H1 (cell line): ENCODE measurements around the gene SCN11A. TPM values are rescaled to one million over a fixed set of nuclear protein-coding genes. Genes with fewer than 3 reads are reported as not detected.

Experiments used
- CTCF ChIA-PET: fragments of 300-600 bp; sonication (Branson Sonifier 250); formaldehyde crosslinking; loops from one replicate; lab custom pipeline; 2021; ENCODE audit not compliant: partially characterized antibody; lab: Charles Lee
- POLR2A ChIA-PET: fragments of 300-600 bp; sonication (Branson Sonifier 250); formaldehyde crosslinking; loops from one replicate; lab custom pipeline; 2021; ENCODE audit warnings: inconsistent platforms; ENCODE audit not compliant: partially characterized antibody; lab: Charles Lee
- DNase-seq, 2 experiments: peaks; one replicate each; pipeline versions ENCODE4 v3.0.0 to v3.0.0-alpha.2; 2010 to 2022; ENCODE audit warnings: low spot score in 2 of 2, low read depth in 1 of 2, mixed read lengths in 1 of 2
- FAIRE-seq: peaks from 2 replicates; lab custom pipeline; 2011; peaks lifted over from hg19 to GRCh38; lab: Jason Lieb, UNC
- H2AFZ ChIP-seq: 2 replicates; pipeline ENCODE4 v1.8.1; 2012; ENCODE audit warnings: low read length, inconsistent platforms
- H2AK5ac ChIP-seq: 2 replicates; pipeline ENCODE4 v1.6.1; 2013; ENCODE audit warnings: low read depth, low read length
- H2BK120ac ChIP-seq: replicated peaks from 2 replicates; pipeline ENCODE3; 2013; ENCODE audit warnings: low read depth, low read length, inconsistent platforms
- H2BK12ac ChIP-seq: 2 replicates; pipeline ENCODE4 v1.6.1; 2013; ENCODE audit warnings: low read depth, low read length
- H2BK15ac ChIP-seq: 2 replicates; pipeline ENCODE4 v1.6.1; 2013; ENCODE audit warnings: low read length
- H2BK20ac ChIP-seq: 2 replicates; pipeline ENCODE4 v1.6.1; 2013; ENCODE audit warnings: low read length
- H2BK5ac ChIP-seq: 2 replicates; pipeline ENCODE4 v1.6.1; 2013; ENCODE audit warnings: low read depth, low read length
- H3K14ac ChIP-seq: 2 replicates; pipeline ENCODE4 v1.6.1; 2013; ENCODE audit warnings: inconsistent platforms; ENCODE audit not compliant: insufficient read length
- H3K18ac ChIP-seq: 2 replicates; pipeline ENCODE4 v1.6.1; 2013; ENCODE audit warnings: low read length; ENCODE audit errors: extremely low read depth
- H3K23ac ChIP-seq: 2 replicates; pipeline ENCODE4 v1.6.1; 2013; ENCODE audit warnings: inconsistent platforms; ENCODE audit not compliant: insufficient read length
- H3K23me2 ChIP-seq: 2 replicates; pipeline ENCODE4 v1.6.1; 2013; ENCODE audit warnings: low read depth, low read length
- H3K27ac ChIP-seq: 2 replicates; pipeline ENCODE4 v1.6.1; 2011; ENCODE audit warnings: low read depth, low read length, inconsistent platforms
- H3K27me3 ChIP-seq, 4 experiments: replicated peaks in 1 of 4; 1 replicate in 1 of 4; 2 replicates in 3 of 4; pipeline versions ENCODE4 v1.6.1 to v1.8.1; 2011 to 2013; ENCODE audit warnings: low read length in 3 of 4, mild to moderate bottlenecking in 3 of 4, inconsistent platforms in 2 of 4, mixed read lengths in 2 of 4, moderate library complexity in 1 of 4; ENCODE audit not compliant: control insufficient read depth in 3 of 4, insufficient read depth in 3 of 4; ENCODE audit errors: extremely low read depth in 1 of 4
- H3K36me3 ChIP-seq, 4 experiments: 2 replicates each; pipeline versions ENCODE4 v1.6.1 to v1.8.1; 2011 to 2013; ENCODE audit warnings: mild to moderate bottlenecking in 4 of 4, low read length in 3 of 4, moderate library complexity in 2 of 4, control low read depth in 1 of 4, inconsistent platforms in 1 of 4; ENCODE audit not compliant: insufficient read depth in 4 of 4, control insufficient read depth in 2 of 4
- H3K4ac ChIP-seq: replicated peaks from 2 replicates; pipeline ENCODE3; 2013; ENCODE audit warnings: low read length, low read depth, mixed read lengths, inconsistent platforms; ENCODE audit not compliant: insufficient read length
- H3K4me1 ChIP-seq, 4 experiments: replicated peaks in 1 of 4; 1 replicate in 1 of 4; 2 replicates in 3 of 4; pipeline versions ENCODE4 v1.6.1 to v1.8.1; 2011 to 2013; ENCODE audit warnings: low read length in 3 of 4, inconsistent platforms in 2 of 4, mixed read lengths in 1 of 4; ENCODE audit not compliant: insufficient read depth in 4 of 4, control insufficient read depth in 3 of 4
- H3K4me2 ChIP-seq, 2 experiments: 2 replicates each; pipeline versions ENCODE4 v1.6.1 to v1.8.1; 2011 to 2013; ENCODE audit warnings: low read depth in 2 of 2, low read length in 2 of 2, control low read depth in 1 of 2, inconsistent platforms in 1 of 2, mild to moderate bottlenecking in 1 of 2; ENCODE audit not compliant: insufficient read depth in 1 of 2
- H3K4me3 ChIP-seq, 4 experiments: fragments of 200-600, 300-600 bp in 1 of 4; sonication (generic), shearing (Covaris generic), sonication (Bioruptor Twin) in 1 of 4; 2 replicates each; pipeline versions ENCODE4 v1.5.1 to v1.8.1; 2011 to 2016; ENCODE audit warnings: low read length in 4 of 4, low read depth in 3 of 4, control low read depth in 2 of 4, inconsistent platforms in 2 of 4, mild to moderate bottlenecking in 2 of 4, mixed read lengths in 1 of 4, moderate library complexity in 1 of 4; ENCODE audit not compliant: insufficient read depth in 2 of 4; ENCODE audit errors: extremely low read depth in 1 of 4
- H3K56ac ChIP-seq: replicated peaks from 2 replicates; pipeline ENCODE3; 2013; ENCODE audit warnings: low read depth, mild to moderate bottlenecking, mixed read lengths, low read length, inconsistent platforms; ENCODE audit not compliant: insufficient read length
- H3K79me1 ChIP-seq: 2 replicates; pipeline ENCODE4 v1.6.1; 2013; ENCODE audit warnings: low read depth, low read length, control low read depth
- H3K79me2 ChIP-seq, 2 experiments: 2 replicates each; pipeline versions ENCODE4 v1.6.1 to v1.8.1; 2012 to 2013; ENCODE audit warnings: low read length in 2 of 2, mild to moderate bottlenecking in 2 of 2, inconsistent platforms in 1 of 2; ENCODE audit not compliant: insufficient read depth in 2 of 2, control insufficient read depth in 1 of 2
- H3K9ac ChIP-seq, 4 experiments: replicated peaks in 1 of 4; 1 replicate in 1 of 4; 2 replicates in 3 of 4; pipeline versions ENCODE4 v1.6.1 to v1.8.1; 2011 to 2013; ENCODE audit warnings: low read depth in 3 of 4, low read length in 3 of 4, control low read depth in 2 of 4, mild to moderate bottlenecking in 2 of 4, moderate library complexity in 2 of 4, inconsistent platforms in 1 of 4; ENCODE audit errors: extremely low read depth in 1 of 4
- H3K9me3 ChIP-seq, 2 experiments: 2 replicates each; pipeline versions ENCODE4 v1.6.1 to v1.8.1; 2012 to 2013; ENCODE audit warnings: mild to moderate bottlenecking in 2 of 2, moderate library complexity in 2 of 2, control low read depth in 1 of 2, inconsistent platforms in 1 of 2, low read depth in 1 of 2, low read length in 1 of 2, mixed read lengths in 1 of 2; ENCODE audit not compliant: insufficient read depth in 2 of 2
- H4K20me1 ChIP-seq, 2 experiments: replicated peaks in 1 of 2; 2 replicates each; pipeline versions ENCODE3 to v1.8.1; 2011 to 2013; ENCODE audit warnings: inconsistent platforms in 2 of 2, low read length in 2 of 2, mild to moderate bottlenecking in 1 of 2; ENCODE audit not compliant: insufficient read depth in 2 of 2, control insufficient read depth in 1 of 2
- H4K5ac ChIP-seq: 2 replicates; pipeline ENCODE4 v1.6.1; 2013; ENCODE audit warnings: low read length, low read depth, mixed read lengths, inconsistent platforms; ENCODE audit not compliant: insufficient read length
- H4K8ac ChIP-seq: 2 replicates; pipeline ENCODE4 v1.8.0; 2013; ENCODE audit warnings: mild to moderate bottlenecking, moderate library complexity, low read length, inconsistent platforms; ENCODE audit not compliant: insufficient read depth; ENCODE audit errors: extremely low read depth
- H4K91ac ChIP-seq: replicated peaks from 2 replicates; pipeline ENCODE3; 2013; ENCODE audit warnings: low read length, mixed read lengths, inconsistent platforms; ENCODE audit not compliant: insufficient read length
- GTF2F1 ChIP-seq: IDR thresholded peaks from 2 replicates; pipeline ENCODE4 v1.6.1; 2012; ENCODE audit warnings: low read depth, low read length, improper control_type of control experiment, borderline replicate concordance
- PHF8 ChIP-seq: fragments of 200-600 bp; sonication (generic); conservative IDR thresholded peaks from 2 replicates; pipeline ENCODE4 v1.7.1; 2012; ENCODE audit warnings: low read depth, mild to moderate bottlenecking, inconsistent platforms, low read length, moderate library complexity
- RFX5 ChIP-seq: IDR thresholded peaks from 2 replicates; pipeline ENCODE4 v1.6.1; 2011; ENCODE audit warnings: low read depth, low read length, improper control_type of control experiment, borderline replicate concordance
- SAP30 ChIP-seq: fragments of 300-600 bp; sonication (generic); IDR thresholded peaks from 2 replicates; pipeline ENCODE4 v1.7.1; 2012; ENCODE audit warnings: low read length, moderate library complexity, mild to moderate bottlenecking, inconsistent platforms; ENCODE audit not compliant: insufficient read depth, insufficient replicate concordance
- WGBS, 2 experiments: shearing (Covaris generic) in 1 of 2; methylation state at CpG; one replicate each; pipeline versions ENCODE4 v1.1.6 to v1.1.7; 2013 to 2015; ENCODE audit warnings: low lambda C conversion rate in 2 of 2, mixed read lengths in 2 of 2, inconsistent platforms in 1 of 2, low coverage in 1 of 2, missing lambda C conversion rate in 1 of 2; ENCODE audit not compliant: insufficient replicate concordance in 2 of 2, insufficient coverage in 1 of 2, insufficient read length in 1 of 2; ENCODE audit errors: extremely low coverage in 1 of 2, missing lambda C conversion rate in 1 of 2; 5-methylcytosine and 5-hydroxymethylcytosine counted together
- polyA plus RNA-seq, 7 experiments: library from polyadenylated mRNA; depleted of rRNA in 3 of 7; stranded (reverse) in 5 of 7; unstranded in 2 of 7; fragments of >200 nt in 5 of 7; fragments of 200-250 nt in 2 of 7; gene quantifications; 1 replicate in 5 of 7; 2 replicates in 1 of 7; 4 replicates in 1 of 7; pipeline versions ENCODE4 v1.2.1 to v1.2.3, GENCODE V29; 2011 to 2013; ENCODE audit warnings: missing spikeins in 2 of 7, mixed read lengths in 2 of 7
- total RNA-seq: library from RNA; stranded (reverse); fragmentation: NEBNext Ultra II Directional; extraction: Animal tissue kit (Norgen Biotek cat#: 25700); gene quantifications from 2 replicates; pipeline ENCODE4 v1.2.1, GENCODE V29; 2021

The SCN11A gene
- total and polyA plus RNA-seq, 2 of the 8 experiments (the other 6 are each of a cell fraction or from before 2014, with no cell fraction given): 0.11 to 0.21 TPM

- Histone ChIP-seq H3K4me1 (no peaks in the 10 kb centered on the region), H3K4ac (no peak overlapping the region), H2BK20ac (no peak overlapping the region), H4K8ac (no peak overlapping the region), H3K9me3 (no peaks in the 10 kb centered on the region), H2BK120ac (no peak overlapping the region), H3K79me2 (no peaks in the 10 kb centered on the region), H4K91ac (no peak overlapping the region), H2BK12ac (no peak overlapping the region), H3K27ac (no peak overlapping the region), H3K4me2 (no peak overlapping the region), H3K4me3 (no peak overlapping the region), H2AFZ (no peak overlapping the region), H3K27me3 (no peaks in the 10 kb centered on the region), H3K23ac (no peak overlapping the region), H3K9ac (no peak overlapping the region), H2BK15ac (no peak overlapping the region), H3K14ac (no peak overlapping the region), H3K18ac (no peak overlapping the region), H4K5ac (no peak overlapping the region), H2BK5ac (no peak overlapping the region), H2AK5ac (no peak overlapping the region), H3K23me2 (no peaks in the 10 kb centered on the region), H3K79me1 (no peaks in the 10 kb centered on the region), H3K56ac (no peak overlapping the region), H3K36me3 (no peaks in the 10 kb centered on the region), H4K20me1 (no peaks in the 10 kb centered on the region)
- 85% methylated on average over 6 of the region's 6 CpGs; no CpG with 5 or more reads in 1 of the 2 experiments for WGBS, 2 experiments
- TF ChIP-seq RFX5 (no peak), SAP30 (no peak), GTF2F1 (no peak), PHF8 (no peak)
- CTCF ChIA-PET: interaction anchor here (1.0 to 7.4 kb wide), 2 partner anchors 25 to 64 kb away, joined by 4 to 60 read pairs; no protein-coding TSS in a partner anchor
- FAIRE-seq (no peak), DNase-seq (no peak)
- POLR2A ChIA-PET: no interaction called here
Measured at GRCh38 chr3:39025222-39025970, 26.3 kb downstream of the SCN11A start.
